GM18951 (cell line): ENCODE results near the gene NFIA.

Source experiments
- POLR2A ChIP-seq: IDR thresholded peaks from 4 replicates; pipeline ENCODE4 v1.6.1; 2011; ENCODE audit warnings: mild to moderate bottlenecking; ENCODE audit not compliant: insufficient read length, insufficient read depth; ENCODE audit errors: extremely low read depth
- in situ Hi-C: fragments of 300-500 bp; cut with MboI; formaldehyde crosslinking; loops from one replicate; pipeline ENCODE4 v1.12.0; 2022; ENCODE audit warnings: low sequenced_read_pairs, mixed read lengths, inconsistent platforms; ENCODE audit not compliant: unreplicated experiment

Gene NFIA

DNA sequence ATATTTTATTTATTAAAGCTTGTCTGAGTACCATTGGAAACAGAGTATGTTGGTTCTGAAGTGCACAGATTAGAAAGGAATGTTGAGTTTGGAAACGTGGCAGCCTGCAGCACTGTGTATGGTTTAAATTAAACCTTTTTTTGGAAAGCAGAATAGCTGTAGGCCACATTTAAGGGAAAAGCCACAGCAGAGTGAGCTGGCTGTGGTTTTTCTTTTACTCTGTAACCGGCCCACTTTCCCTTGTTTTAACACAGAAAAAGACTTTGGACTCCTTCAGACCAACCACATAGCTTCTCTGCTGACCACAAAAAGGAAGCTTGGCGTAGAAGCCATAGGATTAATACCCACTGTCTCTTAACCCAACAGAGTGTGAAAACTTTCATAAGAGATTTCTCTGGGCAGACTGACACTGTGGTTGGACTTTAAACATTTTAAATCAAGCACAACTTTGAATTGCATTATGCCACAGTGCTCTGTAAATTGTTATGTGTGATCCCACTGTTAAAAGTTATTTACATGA lies 75.2 kb downstream of the NFIA start:
- in situ Hi-C loops, result no loop called here
- no peak for TF ChIP-seq POLR2A

GRCh38 chr1:61158591-61158990 lies 76.2 kb downstream of the NFIA start:
- TF ChIP-seq POLR2A, result no peak
- in situ Hi-C loops, result no loop called here

GRCh38 chr1:61160526-61160925 lies 78.2 kb downstream of the NFIA start:
- TF ChIP-seq POLR2A, result no peak
- in situ Hi-C loops, result no loop called here

DNA sequence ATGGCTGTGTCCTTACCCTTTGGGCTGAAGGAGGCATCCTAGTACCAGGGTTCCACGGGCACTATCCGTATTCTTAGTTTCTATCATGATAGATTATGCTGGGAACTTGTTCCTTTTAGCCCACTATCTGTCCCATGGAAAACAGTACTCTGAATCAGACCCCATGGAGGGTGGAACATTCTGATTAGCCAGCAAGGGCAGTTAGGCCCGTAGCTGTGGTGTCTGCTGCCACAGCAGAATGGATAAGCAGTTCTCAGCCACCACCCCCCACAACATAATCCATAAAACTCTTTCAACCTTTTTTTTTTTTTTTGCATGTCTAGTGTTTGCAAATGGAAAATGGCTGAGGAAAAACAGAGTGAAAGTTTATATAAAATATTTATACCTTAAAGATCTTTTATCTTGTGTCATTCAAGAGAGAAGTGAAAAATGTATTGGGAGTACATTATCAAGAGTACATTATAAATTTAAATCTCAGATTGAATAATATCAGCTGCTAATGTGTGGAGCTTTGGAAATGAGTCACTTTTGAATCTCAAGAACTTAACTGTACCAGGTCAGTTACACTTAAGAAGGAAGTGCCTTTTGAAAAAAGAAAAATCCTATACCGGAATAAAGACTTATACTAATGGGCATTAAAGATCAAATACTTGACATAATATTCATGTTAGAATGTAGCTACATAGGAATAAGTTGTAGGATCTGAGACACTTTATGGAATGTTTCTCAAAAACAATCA lies 80.3 kb downstream of the NFIA start:
- TF ChIP-seq POLR2A, result no peak

DNA sequence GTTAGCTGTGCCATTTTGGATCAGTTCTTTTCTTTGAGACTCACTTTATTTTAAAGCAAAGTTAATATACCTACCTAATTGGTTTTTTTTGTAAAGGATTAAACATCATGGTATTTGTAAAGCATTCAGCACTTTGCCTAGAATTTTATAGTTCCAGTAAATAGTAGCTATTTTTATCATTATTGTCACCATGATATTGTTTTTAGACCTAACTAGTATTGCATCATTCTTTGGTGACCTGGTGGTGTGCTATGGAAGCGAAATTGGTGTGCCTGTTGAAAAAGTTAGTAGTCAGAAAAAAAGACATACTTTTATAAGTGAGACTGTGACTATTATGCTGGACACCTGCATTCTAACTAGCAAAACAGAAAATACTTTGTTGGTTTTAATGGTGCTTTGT lies 81.0 kb downstream of the NFIA start:
- in situ Hi-C loops, result no loop called here
- TF ChIP-seq POLR2A, result no peak

More for the DNA sequence above, 80.3 kb downstream of the NFIA start:
- in situ Hi-C loops, result no loop called here

- in situ Hi-C loops, result no loop called here
- TF ChIP-seq POLR2A, result no peak
Observed at GRCh38 chr1:61165402-61165801, 83.0 kb downstream of the NFIA start.

GRCh38 chr1:61167309-61167708 lies 84.9 kb downstream of the NFIA start:
- TF ChIP-seq POLR2A, result no peak
- in situ Hi-C loops, result no loop called here

- in situ Hi-C loops, result no loop called here
Observed at GRCh38 chr1:61169045-61169444, 86.7 kb downstream of the NFIA start.

GRCh38 chr1:61169634-61170033 lies 87.3 kb downstream of the NFIA start:
- in situ Hi-C loops, result no loop called here

More at GRCh38 chr1:61169045-61169444, 86.7 kb downstream of the NFIA start:
- no peak for TF ChIP-seq POLR2A

DNA sequence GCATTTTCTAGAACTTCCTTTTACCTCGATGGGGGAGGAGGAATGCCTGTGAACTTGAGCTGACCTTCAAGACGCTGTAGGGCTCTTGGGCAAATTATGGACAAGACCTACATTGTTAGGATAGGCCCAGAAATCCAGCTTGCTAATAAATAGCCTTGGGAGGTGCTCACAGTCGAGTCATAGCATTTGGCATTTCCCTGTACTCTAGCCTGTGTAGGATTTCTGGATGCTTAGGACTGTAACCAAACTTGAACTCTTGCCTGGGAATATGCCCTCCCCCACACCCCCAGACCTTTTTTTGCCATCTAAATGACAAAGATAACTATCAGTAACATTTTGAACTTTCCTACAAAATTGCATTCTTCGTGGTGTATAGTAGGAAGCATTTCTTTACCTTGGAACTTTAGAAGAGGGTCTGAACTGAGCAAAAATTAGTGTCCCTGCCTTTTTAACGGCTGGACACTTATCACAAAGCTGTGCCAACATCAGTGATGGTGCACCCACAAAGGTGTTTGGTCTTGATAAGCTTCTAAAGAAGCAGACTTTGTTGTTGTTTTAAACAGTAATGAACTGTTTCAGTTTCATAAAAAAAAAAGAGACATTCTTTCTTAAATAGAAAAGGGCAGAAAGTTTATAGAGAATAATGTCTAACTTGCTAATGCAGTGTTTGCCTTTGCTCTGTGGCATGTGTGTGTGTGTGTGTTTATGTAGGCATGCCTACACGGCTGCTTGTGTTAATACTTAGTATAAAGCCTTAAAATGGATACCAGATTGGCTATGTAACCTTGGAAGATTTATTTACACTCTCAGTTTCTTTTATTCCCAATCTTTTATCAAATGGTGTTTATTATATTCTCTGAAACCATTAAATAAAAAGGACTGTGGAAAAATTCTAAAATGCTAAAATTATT lies 88.2 kb downstream of the NFIA start:
- in situ Hi-C loops, result no loop called here
- no peak for TF ChIP-seq POLR2A

More at GRCh38 chr1:61169634-61170033, 87.3 kb downstream of the NFIA start:
- TF ChIP-seq POLR2A, result no peak

DNA sequence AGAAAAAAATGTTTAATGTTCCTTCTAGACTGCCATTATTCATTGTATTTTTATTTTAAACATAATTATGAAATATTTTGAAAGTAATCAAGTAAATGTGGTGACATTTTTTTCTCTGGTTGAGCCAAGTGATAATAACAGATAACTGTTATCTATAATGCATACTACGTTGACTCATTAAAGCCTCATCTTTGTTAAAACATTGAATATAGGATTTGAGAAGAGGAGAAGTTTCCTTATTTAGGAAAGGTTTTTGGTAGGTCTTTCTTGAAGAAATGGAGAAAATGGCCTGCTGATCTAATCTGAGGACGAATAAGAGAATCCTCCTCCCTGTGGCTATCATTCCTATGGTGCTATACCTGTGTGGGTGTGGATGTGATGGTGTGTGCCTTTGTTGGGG lies 89.0 kb downstream of the NFIA start:
- in situ Hi-C loops, result no loop called here
- no peak for TF ChIP-seq POLR2A

DNA sequence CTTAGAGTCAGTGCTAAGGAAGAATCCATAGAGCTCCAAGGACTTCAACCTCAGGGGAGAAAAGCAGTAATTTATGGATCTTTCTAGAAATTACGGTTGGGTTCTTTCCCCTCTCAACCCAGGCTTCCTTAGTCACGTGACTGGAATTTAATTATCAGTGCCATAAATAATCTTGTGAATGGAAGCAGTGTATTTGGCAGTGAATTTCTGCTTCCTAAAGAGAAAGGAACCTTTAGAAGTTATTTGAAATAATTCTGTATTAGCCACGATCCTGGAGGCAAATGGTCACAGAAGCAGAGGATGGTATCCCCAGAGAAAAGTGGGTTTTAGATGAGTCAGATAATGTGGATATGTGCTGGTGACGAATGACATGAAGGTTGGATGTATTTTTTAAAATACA lies 89.6 kb downstream of the NFIA start:
- TF ChIP-seq POLR2A, result no peak
- in situ Hi-C loops, result no loop called here

GRCh38 chr1:61173118-61173517 lies 90.8 kb downstream of the NFIA start:
- in situ Hi-C loops, result no loop called here
- TF ChIP-seq POLR2A, result no peak
